IMR-90 (cell line): Measurements from ENCODE around the gene WDR45B. TPM values are rescaled to one million over a fixed set of nuclear protein-coding genes. Genes with fewer than 3 reads are reported as not detected.

Experiments used
- ATAC-seq: fragments of 200-7000 bp; cut with Tn5 transposase; 2 replicates; pipeline ENCODE4 v1.9.1; 2020; ENCODE audit warnings: low read depth, mild to moderate bottlenecking, moderate library complexity
- BruUV-seq: library from RNA; stranded (reverse); fragments of 400-500 nt; replicated peaks from 2 replicates; lab custom pipeline; 2021; lab: Mats Ljungman, UMichigan
- CTCF ChIA-PET: fragments of 300-600 bp; formaldehyde crosslinking; extraction: SDS; loops from one replicate; lab custom pipeline; 2021; ENCODE audit warnings: antibody characterized with exemption; lab: Yijun Ruan, JAX
- POLR2A ChIA-PET: fragments of 300-600 bp; sonication (Branson Sonifier 250); formaldehyde crosslinking; loops from one replicate; lab custom pipeline; 2022; ENCODE audit warnings: antibody characterized with exemption; ENCODE audit not compliant: unreplicated experiment; lab: Charles Lee
- DNase-seq: peaks from one replicate; pipeline ENCODE4 v3.0.0; 2013
- H2AFZ ChIP-seq: replicated peaks from 2 replicates; pipeline ENCODE3; 2013; ENCODE audit warnings: low read length, mild to moderate bottlenecking; ENCODE audit not compliant: poor library complexity
- H2AK5ac ChIP-seq: 2 replicates; pipeline ENCODE4 v1.6.1; 2013; ENCODE audit warnings: low read depth, low read length, inconsistent platforms
- H2AK9ac ChIP-seq: replicated peaks from 2 replicates; pipeline ENCODE3; 2013; ENCODE audit warnings: mild to moderate bottlenecking, low read depth, low read length, moderate library complexity; ENCODE audit not compliant: poor library complexity
- H2BK120ac ChIP-seq: 2 replicates; pipeline ENCODE4 v1.6.1; 2013; ENCODE audit warnings: low read depth, low read length, inconsistent platforms
- H2BK15ac ChIP-seq: 3 replicates; pipeline ENCODE4 v1.6.1; 2013; ENCODE audit warnings: low read depth, low read length, inconsistent platforms
- H2BK20ac ChIP-seq: 2 replicates; pipeline ENCODE4 v1.6.1; 2013; ENCODE audit warnings: low read depth, mild to moderate bottlenecking, inconsistent platforms, low read length, moderate library complexity
- H2BK5ac ChIP-seq: 2 replicates; pipeline ENCODE4 v1.6.1; 2013; ENCODE audit warnings: mild to moderate bottlenecking, low read depth, low read length, inconsistent platforms; ENCODE audit not compliant: poor library complexity, severe bottlenecking
- H3K14ac ChIP-seq: replicated peaks from 2 replicates; pipeline ENCODE4 v1.6.1; 2013; ENCODE audit warnings: low read depth, low read length, inconsistent platforms
- H3K18ac ChIP-seq: 2 replicates; pipeline ENCODE4 v1.6.1; 2013; ENCODE audit warnings: low read depth, low read length, control low read depth
- H3K23ac ChIP-seq: 2 replicates; pipeline ENCODE4 v1.6.1; 2013; ENCODE audit warnings: low read depth, low read length, inconsistent platforms
- H3K27ac ChIP-seq: 2 replicates; pipeline ENCODE4 v1.5.1; 2013; ENCODE audit warnings: mild to moderate bottlenecking, control low read depth, low read length; ENCODE audit not compliant: insufficient read depth
- H3K27me3 ChIP-seq: 2 replicates; pipeline ENCODE4 v1.6.1; 2013; ENCODE audit warnings: low read length; ENCODE audit not compliant: control insufficient read depth, insufficient read depth
- H3K36me3 ChIP-seq: 2 replicates; pipeline ENCODE4 v1.6.1; 2013; ENCODE audit warnings: low read length, mixed read lengths; ENCODE audit not compliant: control insufficient read depth, insufficient read depth
- H3K4ac ChIP-seq: 2 replicates; pipeline ENCODE4 v1.6.1; 2013; ENCODE audit warnings: low read depth, low read length, inconsistent platforms
- H3K4me1 ChIP-seq: 2 replicates; pipeline ENCODE4 v1.6.1; 2013; ENCODE audit warnings: low read length, mixed read lengths; ENCODE audit not compliant: control insufficient read depth, insufficient read depth
- H3K4me2 ChIP-seq: 2 replicates; pipeline ENCODE4 v1.6.1; 2013; ENCODE audit warnings: low read depth, mild to moderate bottlenecking, control low read depth, low read length, moderate library complexity
- H3K4me3 ChIP-seq: 2 replicates; pipeline ENCODE4 v1.5.1; 2013; ENCODE audit warnings: low read depth, mild to moderate bottlenecking, control low read depth, low read length, moderate library complexity; ENCODE audit not compliant: insufficient read depth
- H3K56ac ChIP-seq: 2 replicates; pipeline ENCODE4 v1.6.1; 2013; ENCODE audit warnings: low read length, inconsistent platforms; ENCODE audit not compliant: insufficient read depth; ENCODE audit errors: extremely low read depth
- H3K79me1 ChIP-seq, 2 experiments: 2 replicates each; pipeline ENCODE4 v1.6.1; 2013; ENCODE audit warnings: low read length in 2 of 2, inconsistent platforms in 1 of 2, low read depth in 1 of 2
- H3K9ac ChIP-seq: 2 replicates; pipeline ENCODE4 v1.6.1; 2013; ENCODE audit warnings: low read depth, low read length, control low read depth
- H3K9me1 ChIP-seq: 2 replicates; pipeline ENCODE4 v1.6.1; 2013; ENCODE audit warnings: low read length, inconsistent platforms; ENCODE audit not compliant: insufficient read depth
- H3K9me3 ChIP-seq: 2 replicates; pipeline ENCODE4 v1.6.1; 2013; ENCODE audit warnings: low read length; ENCODE audit not compliant: control insufficient read depth, insufficient read depth
- H4K20me1 ChIP-seq: 2 replicates; pipeline ENCODE4 v1.6.1; 2013; ENCODE audit warnings: low read length, inconsistent platforms; ENCODE audit not compliant: insufficient read depth
- H4K5ac ChIP-seq: 2 replicates; pipeline ENCODE4 v1.6.1; 2013; ENCODE audit warnings: mild to moderate bottlenecking, low read depth, low read length, control low read depth
- H4K8ac ChIP-seq, 2 experiments: 2 replicates each; pipeline ENCODE4 v1.6.1; 2013; ENCODE audit warnings: low read depth in 2 of 2, low read length in 2 of 2, control low read depth in 1 of 2, inconsistent platforms in 1 of 2
- H4K91ac ChIP-seq: 2 replicates; pipeline ENCODE4 v1.6.1; 2013; ENCODE audit warnings: low read depth, low read length, inconsistent platforms; ENCODE audit not compliant: insufficient read depth
- CEBPB ChIP-seq: IDR thresholded peaks from 2 replicates; pipeline ENCODE4 v1.6.1; 2012; ENCODE audit warnings: low read depth, low read length, improper control_type of control experiment
- CHD1 ChIP-seq: IDR thresholded peaks from 2 replicates; pipeline ENCODE4 v1.6.1; 2012; ENCODE audit warnings: low read depth, low read length, improper control_type of control experiment
- FOS ChIP-seq: fragments of 150-350 bp; IDR thresholded peaks from 2 replicates; pipeline ENCODE4 v1.6.1; 2016; ENCODE audit warnings: low read depth, low read length
- MAFK ChIP-seq: IDR thresholded peaks from 2 replicates; pipeline ENCODE4 v1.6.1; 2012; ENCODE audit warnings: low read depth, low read length, improper control_type of control experiment
- MXI1 ChIP-seq: IDR thresholded peaks from 2 replicates; pipeline ENCODE4 v1.6.1; 2012; ENCODE audit warnings: low read depth, mild to moderate bottlenecking, low read length, moderate library complexity, borderline replicate concordance
- RFX5 ChIP-seq: IDR thresholded peaks from 2 replicates; pipeline ENCODE4 v1.8.0; 2012; ENCODE audit warnings: low read depth, mild to moderate bottlenecking, low read length, moderate library complexity
- WGBS, 2 experiments: methylation state at CpG; one replicate each; pipeline versions ENCODE4 v1.1.5 to v1.1.7; 2013; ENCODE audit warnings: missing lambda C conversion rate in 2 of 2; ENCODE audit not compliant: insufficient read length in 1 of 2; ENCODE audit errors: extremely low coverage in 2 of 2; 5-methylcytosine and 5-hydroxymethylcytosine counted together
- dilution Hi-C: fragments of 300-500 bp; cut with HindIII; formaldehyde crosslinking; loops from one replicate; pipeline ENCODE4 v1.14.3; 2018; ENCODE audit warnings: low sequenced_read_pairs; ENCODE audit not compliant: unreplicated experiment
- in situ Hi-C: fragments of 300-500 bp; cut with MboI; formaldehyde crosslinking; loops from 3 replicates; pipeline ENCODE4 v1.14.3; 2019; ENCODE audit warnings: low sequenced_read_pairs, inconsistent platforms, mixed read lengths
- intact Hi-C: fragments of 100-400 bp; cut with micrococcal nuclease; formaldehyde crosslinking; loops from 2 replicates; pipeline ENCODE4 v1.10.0; 2022
- polyA plus RNA-seq, 3 experiments: library from polyadenylated mRNA; depleted of rRNA; stranded (reverse); fragments of >200 nt; gene quantifications; 2 replicates each; pipeline ENCODE4 v1.2.3, GENCODE V29; 2012; ENCODE audit warnings: low replicate concordance in 1 of 3
- total RNA-seq: library from RNA; depleted of rRNA; stranded (reverse); fragments of >200 nt; gene quantifications from 2 replicates; pipeline ENCODE4 v1.2.3, GENCODE V29; 2012
- TF ChIP-seq, protein P1 (sequence below): fragments of 150-350 bp; IDR thresholded peaks from 2 replicates; pipeline ENCODE4 v1.6.1; 2017; ENCODE audit warnings: mild to moderate bottlenecking, antibody characterized with exemption, low read length, low read depth

The WDR45B gene
- total and polyA plus RNA-seq, 2 of the 4 experiments (the other 2 are of a cell fraction): 98.2 to 110 TPM

DNA sequence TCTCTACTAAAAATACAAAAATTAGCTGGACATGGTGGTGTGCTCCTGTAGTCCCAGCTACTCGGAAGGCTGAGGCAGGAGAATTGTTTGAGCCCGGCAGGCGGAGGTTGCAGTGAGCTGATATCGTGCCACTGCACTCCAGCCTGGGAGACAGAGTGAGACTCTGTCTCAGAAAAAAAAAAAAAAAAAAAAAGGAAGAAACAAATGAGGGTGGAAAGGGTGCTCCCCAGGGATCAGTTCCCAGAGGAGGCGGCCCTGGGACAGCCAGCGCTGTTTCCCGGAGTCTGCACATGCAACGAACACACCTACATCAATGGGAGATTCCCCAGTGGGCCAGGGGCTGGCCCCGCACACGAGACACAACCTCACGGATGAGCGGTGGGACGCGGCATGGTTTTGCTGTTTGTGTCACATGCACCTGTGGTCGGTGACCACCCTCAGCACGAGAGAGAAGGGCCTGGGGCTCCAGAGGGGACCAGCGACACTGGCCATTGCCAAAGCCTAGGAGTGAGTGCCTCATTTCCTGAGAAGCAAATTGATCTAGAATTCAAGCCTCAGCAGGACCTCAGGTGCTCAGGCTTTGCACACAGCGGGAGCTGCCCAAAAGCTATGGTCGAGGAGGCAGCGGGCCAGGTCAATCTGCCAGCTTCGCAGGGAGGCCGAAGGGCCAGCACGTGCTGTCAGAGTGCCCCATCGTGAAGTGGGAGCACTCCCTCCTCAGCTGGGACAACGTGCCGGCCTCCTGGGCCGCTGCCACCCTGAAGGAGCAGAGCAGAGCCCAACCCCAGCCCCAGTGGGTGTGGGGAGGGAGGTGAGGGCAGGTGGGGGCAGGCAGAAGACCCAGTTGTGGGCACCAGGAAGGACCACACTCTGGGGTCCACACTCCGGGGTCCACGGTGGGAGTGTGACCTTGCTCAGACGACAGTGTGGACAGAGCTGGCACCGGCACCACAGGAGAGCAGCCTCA is 13.8 kb upstream of the WDR45B start (continued):
- TF ChIP-seq CHD1: no peak
- no peak for TF ChIP-seq MAFK

GRCh38 chr17:82659886-82660285 is 11.6 kb upstream of the WDR45B start:
- dilution Hi-C loops: no loop called here
- ChIA-PET CTCF (no interaction called here), POLR2A (no interaction called here)
- H3K4me1 ChIP-seq: no peaks in the 10 kb centered on the region
- H2BK5ac ChIP-seq: no peak overlapping the region
- no peaks in the 10 kb centered on the region for H3K9me3 ChIP-seq
- H4K20me1 ChIP-seq: no peaks in the 10 kb centered on the region
- TF ChIP-seq CHD1: no peak
- no peak for TF ChIP-seq FOS
- no peak for TF ChIP-seq RFX5
- no peak for TF ChIP-seq MXI1
- no peak for TF ChIP-seq CEBPB
- TF ChIP-seq, protein P1, sequence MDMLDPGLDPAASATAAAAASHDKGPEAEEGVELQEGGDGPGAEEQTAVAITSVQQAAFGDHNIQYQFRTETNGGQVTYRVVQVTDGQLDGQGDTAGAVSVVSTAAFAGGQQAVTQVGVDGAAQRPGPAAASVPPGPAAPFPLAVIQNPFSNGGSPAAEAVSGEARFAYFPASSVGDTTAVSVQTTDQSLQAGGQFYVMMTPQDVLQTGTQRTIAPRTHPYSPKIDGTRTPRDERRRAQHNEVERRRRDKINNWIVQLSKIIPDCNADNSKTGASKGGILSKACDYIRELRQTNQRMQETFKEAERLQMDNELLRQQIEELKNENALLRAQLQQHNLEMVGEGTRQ: no peak
- no peak for TF ChIP-seq MAFK
- H4K91ac ChIP-seq: no peak overlapping the region
- H2BK20ac ChIP-seq: no peak overlapping the region
- H3K4me3 ChIP-seq: no peak overlapping the region
- no peak overlapping the region for H2BK15ac ChIP-seq
- BruUV-seq: no TSS peak
- H3K4ac ChIP-seq: no peak overlapping the region
- H3K23ac ChIP-seq: no peak overlapping the region
- H3K18ac ChIP-seq: no peak overlapping the region
- intact Hi-C loops: no loop called here
- peak overlapping the region; percentile 58 for H2AFZ ChIP-seq
- no peak overlapping the region for H3K9ac ChIP-seq
- no peak overlapping the region for H3K14ac ChIP-seq
- H2AK9ac ChIP-seq: no peak overlapping the region
- no peak overlapping the region for H3K56ac ChIP-seq
- ATAC-seq: no peak
- peaks cover 6% of the 10 kb centered on the region for H3K9me1 ChIP-seq
- no peak overlapping the region for H3K4me2 ChIP-seq
- H4K8ac ChIP-seq: no peak overlapping the region
- H3K36me3 ChIP-seq: peaks cover 1% of the 10 kb centered on the region
- 94% methylated on average over 15 of the region's 15 CpGs; no CpG with 5 or more reads in 1 of the 2 experiments for WGBS, 2 experiments
- H2BK120ac ChIP-seq: no peak overlapping the region
- H4K5ac ChIP-seq: no peak overlapping the region
- in situ Hi-C loops: no loop called here
- H2AK5ac ChIP-seq: no peak overlapping the region
- peaks cover 0 to 6% of the 10 kb centered on the region in 2 experiments; a peak in 2 of 4 replicates for H3K79me1 ChIP-seq
- H3K27ac ChIP-seq: no peak overlapping the region
- no peak for DNase-seq
- no peaks in the 10 kb centered on the region for H3K27me3 ChIP-seq
